HG03280 (cell line): ENCODE measurements around the gene OPRL1.

Experiments used
- ATAC-seq: cut with Tn5 transposase; IDR thresholded peaks from one replicate; pipeline ENCODE4 v1.9.1; 2021; ENCODE audit warnings: mild to moderate bottlenecking, moderate library complexity; ENCODE audit not compliant: unreplicated experiment

The OPRL1 gene

DNA sequence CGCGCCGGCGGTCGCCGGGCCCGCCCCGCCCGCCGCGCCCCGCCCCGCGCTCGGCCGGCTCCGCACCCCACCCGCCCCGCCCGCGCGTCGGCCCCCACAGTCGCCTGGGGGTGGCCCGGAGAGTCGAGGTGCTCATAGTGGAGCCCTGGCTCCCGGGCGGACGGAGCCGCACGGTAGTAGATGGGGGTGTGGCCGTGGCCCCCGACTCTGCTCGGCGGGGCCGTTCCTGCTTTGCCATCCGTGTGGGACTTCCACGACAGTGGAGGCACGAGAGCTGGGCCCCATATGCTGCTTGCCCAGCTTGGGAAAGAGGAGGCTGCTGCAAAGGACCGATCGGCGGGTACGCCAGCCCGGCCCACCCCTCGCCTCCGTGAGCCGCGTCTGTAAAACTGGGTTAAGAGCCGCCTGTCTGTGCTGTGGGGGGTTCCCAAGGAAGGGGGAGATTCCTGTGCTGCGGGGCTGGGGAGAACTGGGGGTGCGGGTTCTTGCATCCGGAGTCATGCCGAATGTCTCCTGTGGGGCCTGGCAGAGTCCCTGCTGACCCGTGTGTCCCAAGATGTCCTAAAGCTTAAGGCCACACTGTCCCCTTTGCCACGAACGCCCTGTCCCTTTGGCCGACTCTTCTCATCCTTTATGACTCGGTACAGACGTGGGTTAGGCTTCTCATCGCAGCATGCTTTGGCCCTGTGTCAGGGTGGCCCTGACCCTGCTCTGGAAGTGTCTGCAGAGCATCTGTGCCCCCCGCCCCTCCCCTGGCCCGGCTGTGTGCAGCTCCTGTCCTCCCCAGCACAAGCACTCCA lies at the start of gene OPRL1:
OPRL1 (plus strand) TSS at position 70 of the 800 bp plus-strand sequence. CDS start 12,639 bp downstream, outside the sequence.
- no peak for ATAC-seq

DNA sequence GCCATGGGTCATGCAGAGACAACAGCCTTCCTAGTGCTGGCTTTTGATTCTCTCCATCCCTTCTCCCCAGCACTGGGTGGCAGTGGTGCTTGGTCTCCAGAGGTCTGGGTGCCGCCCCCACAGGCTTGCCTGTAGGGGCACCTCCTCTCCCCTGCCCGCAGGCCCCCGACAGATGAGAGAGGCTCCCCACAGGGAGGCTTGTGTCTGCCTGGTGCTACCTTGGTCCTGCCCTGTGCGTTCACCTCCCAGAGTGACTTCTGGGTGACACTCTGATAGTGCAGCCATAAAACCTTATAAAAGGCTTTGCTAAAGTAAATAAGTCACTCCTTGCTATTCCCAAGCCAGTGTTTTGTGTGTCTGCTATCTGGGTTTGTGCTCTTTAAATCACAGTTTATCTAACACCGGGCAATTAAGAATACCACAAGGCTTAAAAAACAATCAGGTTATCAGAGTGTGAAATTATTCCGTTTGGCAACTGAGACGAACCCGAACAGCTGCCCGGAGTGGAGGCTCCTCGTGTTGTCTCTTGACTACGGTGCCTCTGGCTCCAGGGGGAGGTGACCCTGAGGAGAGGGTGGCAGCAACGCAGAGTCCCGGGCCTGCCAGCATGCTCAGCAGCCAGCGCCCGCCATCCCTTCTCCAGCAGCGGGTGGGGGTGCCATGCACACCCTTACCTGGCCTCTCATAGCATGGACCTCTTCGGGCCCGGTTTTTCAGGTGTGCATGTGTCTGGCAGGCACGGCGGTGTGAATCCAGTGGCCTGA lies 49.3 kb upstream of the OPRL1 start:
- no peak for ATAC-seq

- no peak for ATAC-seq
Observed at GRCh38 chr20:64031822-64032314, 48.0 kb upstream of the OPRL1 start.

DNA sequence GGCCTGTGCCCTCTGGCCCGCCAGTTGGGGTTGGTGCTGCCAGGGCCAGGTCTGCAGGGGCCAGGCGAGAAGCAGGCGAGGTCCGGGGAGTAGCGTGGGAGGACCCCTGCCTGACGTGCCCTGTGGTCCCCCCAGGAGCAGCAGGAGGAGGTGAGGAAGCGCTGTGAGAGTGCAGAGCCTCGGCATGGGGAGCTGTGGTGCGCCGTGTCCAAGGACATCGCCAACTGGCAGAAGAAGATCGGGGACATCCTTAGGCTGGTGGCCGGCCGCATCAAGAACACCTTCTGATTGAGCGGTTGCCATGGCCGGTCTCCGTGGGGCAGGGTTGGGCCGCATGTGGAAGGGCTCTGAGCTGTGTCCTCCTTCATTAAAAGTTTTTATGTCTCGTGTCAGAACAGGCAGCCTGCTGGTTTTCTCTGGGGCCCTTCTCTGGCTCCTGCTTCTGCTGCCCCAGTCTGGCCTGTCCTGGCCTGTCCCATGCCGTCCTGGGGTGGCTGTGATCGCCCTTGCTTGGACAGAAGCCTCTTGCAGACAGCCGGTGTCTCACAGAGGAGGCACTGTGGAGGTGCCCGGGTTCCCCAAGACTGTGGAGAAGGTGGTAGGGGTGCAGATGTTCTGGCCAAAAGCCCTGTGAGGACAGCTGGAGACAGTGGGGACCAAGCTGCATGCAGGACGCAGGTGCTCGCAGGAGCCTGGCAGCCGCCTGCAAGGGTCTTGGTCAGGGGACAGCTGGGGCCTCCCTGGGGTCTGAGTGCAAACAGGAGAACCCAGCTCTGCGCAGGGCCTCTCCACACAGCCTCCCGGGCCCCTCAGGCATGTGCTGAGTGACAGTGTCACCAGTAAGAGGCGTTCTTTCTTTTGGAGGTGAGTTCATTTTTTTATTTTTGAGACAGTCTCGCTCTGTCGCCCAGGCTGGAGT lies 46.9 kb upstream of the OPRL1 start:
- ATAC-seq, result no peak

- no peak for ATAC-seq
Observed at GRCh38 chr20:64033981-64034493, 45.8 kb upstream of the OPRL1 start.

GRCh38 chr20:64035066-64035932 lies 44.6 kb upstream of the OPRL1 start:
- ATAC-seq, result no peak

GRCh38 chr20:64035933-64036345 lies 43.9 kb upstream of the OPRL1 start, which contains the start of gene C20orf204:
C20orf204 (plus strand) TSS chr20:64036182; CDS start chr20:64036324, 142 bp downstream.
- ATAC-seq, result no peak

GRCh38 chr20:64036346-64037198 lies 43.3 kb upstream of the OPRL1 start:
- ATAC-seq, result no peak

DNA sequence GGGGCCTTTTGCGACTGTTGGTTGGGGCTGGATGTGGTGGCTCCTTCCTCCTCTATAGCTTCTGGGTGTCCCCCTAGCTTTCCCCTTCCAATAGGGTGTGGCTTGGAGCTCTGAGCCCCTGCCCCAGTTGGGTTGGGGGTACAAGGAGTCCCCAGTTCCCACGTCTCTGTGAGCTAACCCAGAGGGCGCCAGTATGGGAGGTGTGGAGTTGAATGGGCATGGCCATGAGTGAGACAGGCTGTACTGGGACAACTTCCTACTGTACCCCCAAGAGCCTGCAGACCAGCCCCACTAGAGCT lies 42.7 kb upstream of the OPRL1 start:
- ATAC-seq, result no peak

GRCh38 chr20:64037498-64038213 lies 42.2 kb upstream of the OPRL1 start:
- no peak for ATAC-seq

DNA sequence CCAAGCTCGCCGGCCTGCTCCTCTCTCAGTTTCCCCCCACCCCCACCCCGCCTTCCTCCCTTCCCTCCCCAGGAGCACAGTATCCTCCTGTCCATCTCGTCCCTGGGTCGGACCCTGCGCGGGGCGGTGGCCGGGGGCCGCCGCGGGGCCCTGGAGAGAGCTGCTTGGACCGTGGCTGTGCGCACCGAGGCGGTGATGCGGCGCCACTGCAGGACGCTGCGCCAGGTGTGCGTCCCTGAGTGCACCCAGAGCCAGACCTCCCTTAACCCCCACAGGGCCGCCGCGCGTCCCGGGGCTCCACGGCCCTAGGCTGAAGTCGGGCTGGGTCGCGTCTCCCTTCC lies 41.7 kb upstream of the OPRL1 start:
- ATAC-seq, result peak; percentile 29

DNA sequence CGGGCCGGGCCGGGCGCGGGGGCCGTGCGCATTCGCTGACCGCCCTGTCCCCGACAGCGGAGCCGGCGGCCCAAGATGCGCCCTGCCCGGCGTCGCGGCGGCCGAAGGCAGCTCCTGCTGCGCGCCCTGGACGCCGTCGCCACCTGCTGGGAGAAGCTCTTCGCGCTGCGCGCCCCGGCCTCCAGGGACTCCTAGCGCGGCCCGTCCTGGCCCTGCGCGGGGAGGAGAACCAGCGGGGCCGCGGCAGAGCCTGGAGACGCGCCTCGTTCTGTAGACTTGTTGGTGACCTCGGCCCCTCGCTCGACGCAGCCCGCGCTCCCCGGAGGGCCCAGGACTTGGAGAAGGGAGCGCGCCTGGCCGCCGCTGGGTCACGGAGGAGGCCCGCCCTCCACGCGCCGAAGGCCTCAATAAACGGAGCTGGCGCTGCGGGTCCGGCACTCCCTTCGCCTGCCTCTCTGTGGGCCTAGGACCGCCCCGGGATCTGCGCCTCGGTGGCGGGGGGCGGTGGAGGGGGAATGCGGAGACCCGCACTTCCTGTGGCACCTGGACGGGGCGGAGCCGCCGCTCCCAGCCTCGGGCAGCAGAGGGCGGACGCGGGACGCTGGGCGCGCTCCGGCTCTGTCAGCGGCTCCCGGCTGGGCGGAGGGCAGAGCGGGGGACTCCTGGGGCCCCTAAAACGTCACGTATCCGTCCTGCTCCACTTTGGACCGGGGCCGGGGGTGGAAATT lies 41.2 kb upstream of the OPRL1 start:
- ATAC-seq, result peak; percentile 43

- ATAC-seq, result no peak
Observed at GRCh38 chr20:64039293-64040160, 40.4 kb upstream of the OPRL1 start.

- ATAC-seq, result no peak
Observed at GRCh38 chr20:64040231-64041039, 39.4 kb upstream of the OPRL1 start.

GRCh38 chr20:64041040-64041780 lies 38.7 kb upstream of the OPRL1 start:
- no peak for ATAC-seq
